Measurements from ENCODE around the gene UPK1B.
"Not testable (repeated sequence)": the region's sequence is repeated elsewhere in the genome, so short reads cannot be mapped to it uniquely, and the experiment has no call there.

UPK1B gene

DNA sequence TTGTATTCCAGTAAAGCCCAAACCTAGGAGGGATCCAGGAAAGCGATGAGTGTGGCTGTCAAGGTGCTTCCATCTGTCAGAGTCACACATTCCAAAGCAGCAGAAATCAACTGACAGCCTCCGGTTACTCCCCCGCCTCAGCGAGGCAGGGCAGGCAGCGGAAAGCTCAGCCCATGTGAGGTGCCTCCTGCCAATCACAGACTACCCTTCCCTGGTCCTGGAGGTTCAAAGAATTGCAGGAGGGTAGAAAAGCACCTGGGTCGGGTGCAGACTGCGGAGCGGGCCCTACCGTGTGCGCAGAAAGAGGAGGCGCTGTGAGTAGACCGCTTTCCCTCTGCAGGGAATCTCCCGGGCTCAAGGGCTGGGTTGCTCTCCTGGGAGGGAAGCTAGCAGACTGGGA is at the start of gene UPK1B:
TSS of gene UPK1B (plus strand) at position 274 of the 400 bp plus-strand sequence. CDS start 13,144 bp downstream, outside the sequence.
- Histone ChIP-seq H3K36me3 (ENCODE audit: insufficient read depth, low read length) (no peaks in the 10 kb centered on the region), H3K9ac (ENCODE audit: insufficient read length) (no peak within 1 kb of the TSS), H3K9me3 (ENCODE audit: low read depth, low read length) (no peaks in the 10 kb centered on the region), H3K4me3 (no peak within 1 kb of the TSS), H3K27ac (no peak within 1 kb of the TSS)
- TF ChIP-seq FOXP2 (optimal IDR thresholded peaks at IDR 0.05; ENCODE audit: control extremely low read depth, extremely low read length, insufficient read depth) (no peak), POLR2AphosphoS5 (IDR thresholded peaks at IDR 0.05; ENCODE audit: borderline replicate concordance, low read depth, low read length) (no peak), EZH2 (IDR thresholded peaks at IDR 0.05) (no peak)
- no peak for DNase-seq (ENCODE audit: low read depth, low spot score)

DNA sequence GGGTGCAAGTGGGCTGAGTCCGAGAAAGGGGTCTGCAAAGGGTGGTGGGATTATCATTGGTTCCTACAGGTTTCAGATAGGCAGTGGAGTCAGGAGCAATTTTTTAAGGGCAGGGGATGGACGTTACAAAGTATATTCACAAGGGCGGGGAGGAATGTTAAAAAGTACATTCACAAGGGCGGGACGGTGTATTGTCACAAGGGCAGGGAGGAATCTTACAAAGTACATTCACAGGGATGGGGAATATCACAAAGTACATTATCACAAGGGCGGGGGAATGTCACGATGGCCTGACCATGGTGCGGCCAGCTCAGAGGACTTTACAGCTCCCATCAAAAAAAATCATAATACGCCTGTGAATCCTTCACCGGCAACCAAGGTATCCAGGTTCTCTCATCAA is 48.1 kb upstream of the UPK1B start:
- DNase-seq (ENCODE audit: low read depth, low spot score) = no peak
- Histone ChIP-seq H3K4me3 (no peak overlapping the region), H3K36me3 (ENCODE audit: insufficient read depth, low read length) (no peaks in the 10 kb centered on the region), H3K9ac (ENCODE audit: insufficient read length) (no peak overlapping the region), H3K9me3 (ENCODE audit: low read depth, low read length) (no peaks in the 10 kb centered on the region), H3K27ac (no peak overlapping the region)
- no peak for TF ChIP-seq FOXP2 (optimal IDR thresholded peaks at IDR 0.05; ENCODE audit: control extremely low read depth, extremely low read length, insufficient read depth)
- no peak for TF ChIP-seq EZH2 (IDR thresholded peaks at IDR 0.05)
- no peak for TF ChIP-seq POLR2AphosphoS5 (IDR thresholded peaks at IDR 0.05; ENCODE audit: borderline replicate concordance, low read depth, low read length)

DNA sequence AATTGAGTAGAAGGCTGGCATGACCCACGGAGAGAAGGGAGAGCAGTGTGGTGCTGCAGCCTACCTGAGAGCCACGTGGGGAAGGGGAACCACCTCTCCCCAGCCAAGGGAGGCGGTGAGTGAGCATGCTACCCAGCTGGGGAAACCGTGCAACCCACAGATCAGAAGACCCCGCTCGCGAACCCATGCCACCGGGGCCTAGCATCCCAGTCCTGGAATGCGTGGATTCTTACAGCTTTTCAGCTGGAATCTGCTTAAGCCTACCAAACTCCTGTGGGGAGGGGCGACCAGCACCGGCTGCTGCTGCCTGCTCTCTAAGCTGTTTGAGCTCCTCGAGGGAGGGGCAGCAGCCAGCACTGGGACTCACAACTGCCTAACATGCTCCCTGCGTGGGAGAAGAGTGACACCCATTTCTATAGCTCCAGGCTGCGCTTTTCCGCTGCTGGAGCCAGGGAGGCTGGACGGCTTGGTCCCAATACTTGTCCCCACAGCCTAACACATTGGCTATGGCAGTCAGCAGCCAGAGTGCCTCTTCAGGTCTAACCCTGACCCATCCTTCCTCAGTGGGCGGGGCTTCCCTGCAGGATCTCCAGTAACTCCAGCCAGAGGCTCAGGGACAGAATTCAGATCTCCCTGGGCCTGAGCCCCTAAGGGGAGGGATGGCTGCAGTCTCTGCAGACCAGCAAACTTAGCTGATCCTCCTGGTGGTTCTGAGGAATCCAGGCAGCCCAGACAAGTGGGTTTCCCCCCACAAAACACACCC is 47.5 kb upstream of the UPK1B start:
- H3K9ac ChIP-seq (ENCODE audit: insufficient read length) = no peak overlapping the region
- TF ChIP-seq FOXP2 (optimal IDR thresholded peaks at IDR 0.05; ENCODE audit: control extremely low read depth, extremely low read length, insufficient read depth) = no peak
- TF ChIP-seq EZH2 (IDR thresholded peaks at IDR 0.05) = no peak
- TF ChIP-seq POLR2AphosphoS5 (IDR thresholded peaks at IDR 0.05; ENCODE audit: borderline replicate concordance, low read depth, low read length) = no peak
- DNase-seq (ENCODE audit: low read depth, low spot score) = no peak
- no peaks in the 10 kb centered on the region for H3K36me3 ChIP-seq (ENCODE audit: insufficient read depth, low read length)
- no peak overlapping the region for H3K4me3 ChIP-seq
- H3K9me3 ChIP-seq (ENCODE audit: low read depth, low read length) = no peaks in the 10 kb centered on the region
- H3K27ac ChIP-seq = no peak overlapping the region

GRCh38 chr3:119130291-119130690 is 43.1 kb upstream of the UPK1B start:
- not testable (repeated sequence) for H3K9ac ChIP-seq (ENCODE audit: insufficient read length); H3K27ac ChIP-seq; H3K36me3 ChIP-seq (ENCODE audit: insufficient read depth, low read length); H3K4me3 ChIP-seq; DNase-seq (ENCODE audit: low read depth, low spot score); H3K9me3 ChIP-seq (ENCODE audit: low read depth, low read length)

- not testable (repeated sequence) for H3K4me3 ChIP-seq; H3K36me3 ChIP-seq (ENCODE audit: insufficient read depth, low read length); H3K27ac ChIP-seq; H3K9me3 ChIP-seq (ENCODE audit: low read depth, low read length); DNase-seq (ENCODE audit: low read depth, low spot score); H3K9ac ChIP-seq (ENCODE audit: insufficient read length)
These were observed 41.1 kb upstream of the UPK1B start for GRCh38 chr3:119132291-119132690.

- H3K9ac ChIP-seq (ENCODE audit: insufficient read length); DNase-seq (ENCODE audit: low read depth, low spot score); H3K4me3 ChIP-seq; H3K9me3 ChIP-seq (ENCODE audit: low read depth, low read length); H3K36me3 ChIP-seq (ENCODE audit: insufficient read depth, low read length); H3K27ac ChIP-seq: not testable (repeated sequence)
These were observed 34.0 kb upstream of the UPK1B start for GRCh38 chr3:119139360-119139759.

- Histone ChIP-seq H3K4me3 (no peak overlapping the region), H3K9me3 (ENCODE audit: low read depth, low read length) (no peaks in the 10 kb centered on the region), H3K9ac (ENCODE audit: insufficient read length) (no peak overlapping the region), H3K36me3 (ENCODE audit: insufficient read depth, low read length) (no peaks in the 10 kb centered on the region), H3K27ac (no peak overlapping the region)
- no peak for DNase-seq (ENCODE audit: low read depth, low spot score)
- TF ChIP-seq FOXP2 (optimal IDR thresholded peaks at IDR 0.05; ENCODE audit: control extremely low read depth, extremely low read length, insufficient read depth) (no peak), EZH2 (IDR thresholded peaks at IDR 0.05) (no peak), POLR2AphosphoS5 (IDR thresholded peaks at IDR 0.05; ENCODE audit: borderline replicate concordance, low read depth, low read length) (no peak)
These were observed 32.9 kb upstream of the UPK1B start for GRCh38 chr3:119140466-119140865.

- H3K27ac ChIP-seq = no peak overlapping the region
- no peak for TF ChIP-seq POLR2AphosphoS5 (IDR thresholded peaks at IDR 0.05; ENCODE audit: borderline replicate concordance, low read depth, low read length)
- no peaks in the 10 kb centered on the region for H3K9me3 ChIP-seq (ENCODE audit: low read depth, low read length)
- no peaks in the 10 kb centered on the region for H3K36me3 ChIP-seq (ENCODE audit: insufficient read depth, low read length)
- H3K4me3 ChIP-seq = no peak overlapping the region
- no peak overlapping the region for H3K9ac ChIP-seq (ENCODE audit: insufficient read length)
- DNase-seq (ENCODE audit: low read depth, low spot score) = no peak
These were observed 28.3 kb upstream of the UPK1B start for GRCh38 chr3:119145128-119145499.

GRCh38 chr3:119145500-119146167 is 27.8 kb upstream of the UPK1B start, which contains the start of gene TEX55:
Gene TEX55 (plus strand): TSS chr3:119146165. CDS start chr3:119146190, 25 bp downstream.
- TF ChIP-seq FOXP2 (optimal IDR thresholded peaks at IDR 0.05; ENCODE audit: control extremely low read depth, extremely low read length, insufficient read depth) (no peak), EZH2 (IDR thresholded peaks at IDR 0.05) (no peak), POLR2AphosphoS5 (IDR thresholded peaks at IDR 0.05; ENCODE audit: borderline replicate concordance, low read depth, low read length) (no peak)
- Histone ChIP-seq H3K27ac (no peak within 1 kb of the TSS), H3K4me3 (no peak within 1 kb of the TSS), H3K9ac (ENCODE audit: insufficient read length) (no peak within 1 kb of the TSS), H3K36me3 (ENCODE audit: insufficient read depth, low read length) (no peaks in the 10 kb centered on the region), H3K9me3 (ENCODE audit: low read depth, low read length) (no peaks in the 10 kb centered on the region)
- DNase-seq (ENCODE audit: low read depth, low spot score) = no peak
